AG08396 (cell line): ENCODE measurements around the gene TLCD3B.
"Not testable (repeated sequence)": the region's sequence is repeated elsewhere in the genome, so short reads cannot be mapped to it uniquely, and the experiment has no call there.

ENCODE experiments used
- DNase-seq: peaks from one replicate; pipeline ENCODE4 v3.0.0; 2012; ENCODE audit warnings: low spot score, mixed read lengths

Gene TLCD3B

DNA sequence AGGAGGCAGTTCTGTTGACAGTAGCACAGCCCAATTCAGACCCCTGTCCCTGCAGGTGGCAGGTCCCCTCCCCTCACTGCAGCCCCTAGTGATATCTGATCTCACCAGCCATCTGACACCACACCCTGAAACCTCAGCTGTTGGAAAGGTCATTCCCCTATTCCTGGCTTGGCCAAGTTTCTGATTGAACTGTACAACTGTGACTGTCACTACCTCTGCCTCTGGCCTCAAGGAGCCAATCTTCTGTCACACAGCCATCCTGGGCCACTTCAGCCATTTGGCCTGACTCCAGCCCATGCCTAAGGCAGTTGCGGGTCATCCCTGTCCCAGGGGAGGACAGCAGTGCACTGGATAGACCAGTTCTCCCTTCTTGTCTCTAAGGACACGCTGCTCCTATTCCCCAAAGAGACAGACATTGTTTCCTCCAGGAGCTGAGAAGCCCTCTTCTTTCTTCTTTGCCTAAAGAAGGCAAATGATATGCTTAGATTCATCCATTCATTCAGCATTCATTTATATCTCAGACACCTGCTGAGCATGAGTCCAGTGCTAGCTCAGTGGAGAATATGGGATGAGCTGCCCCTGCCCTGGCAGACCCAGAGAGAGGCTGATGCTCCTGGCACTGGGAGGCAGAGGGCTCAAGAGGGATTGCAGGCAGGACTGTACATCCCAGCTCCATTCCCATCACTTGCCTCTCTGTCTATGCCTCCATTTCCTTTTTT is 29.9 kb upstream of the TLCD3B start:
- DNase-seq: no peak

- no peak for DNase-seq
Measured at GRCh38 chr16:30060346-30060745, 29.3 kb upstream of the TLCD3B start.

DNA sequence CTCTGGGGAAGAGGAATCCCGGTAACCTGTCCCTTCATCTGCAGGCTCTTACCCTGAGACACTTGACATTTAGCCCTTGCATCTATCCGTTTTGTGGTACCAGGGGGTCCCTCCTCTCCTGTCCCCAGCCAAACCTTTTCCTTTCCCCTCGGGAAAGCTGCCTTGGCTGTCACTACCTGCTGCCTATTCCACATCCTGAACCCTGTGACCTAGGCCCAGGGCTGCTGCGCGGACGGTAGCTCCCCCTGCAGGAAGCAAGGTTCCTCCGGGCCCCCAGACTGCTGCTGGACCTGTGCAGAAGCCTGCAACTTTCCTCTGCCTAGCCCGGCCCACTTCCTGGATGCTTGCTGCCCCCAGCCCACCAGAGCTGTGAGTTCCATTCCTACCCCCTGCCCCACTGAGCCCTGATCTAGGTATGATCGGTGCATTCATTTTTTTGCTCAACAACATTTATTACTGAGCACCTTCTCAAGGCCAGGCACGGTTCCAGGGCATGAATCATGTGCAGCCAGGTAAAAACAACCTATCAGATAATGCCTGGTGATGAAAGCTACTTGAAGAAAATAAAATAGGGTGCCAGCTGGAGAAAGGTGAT is 24.0 kb upstream of the TLCD3B start:
- no peak for DNase-seq

GRCh38 chr16:30054451-30054850 is 23.4 kb upstream of the TLCD3B start:
- DNase-seq: no peak

DNA sequence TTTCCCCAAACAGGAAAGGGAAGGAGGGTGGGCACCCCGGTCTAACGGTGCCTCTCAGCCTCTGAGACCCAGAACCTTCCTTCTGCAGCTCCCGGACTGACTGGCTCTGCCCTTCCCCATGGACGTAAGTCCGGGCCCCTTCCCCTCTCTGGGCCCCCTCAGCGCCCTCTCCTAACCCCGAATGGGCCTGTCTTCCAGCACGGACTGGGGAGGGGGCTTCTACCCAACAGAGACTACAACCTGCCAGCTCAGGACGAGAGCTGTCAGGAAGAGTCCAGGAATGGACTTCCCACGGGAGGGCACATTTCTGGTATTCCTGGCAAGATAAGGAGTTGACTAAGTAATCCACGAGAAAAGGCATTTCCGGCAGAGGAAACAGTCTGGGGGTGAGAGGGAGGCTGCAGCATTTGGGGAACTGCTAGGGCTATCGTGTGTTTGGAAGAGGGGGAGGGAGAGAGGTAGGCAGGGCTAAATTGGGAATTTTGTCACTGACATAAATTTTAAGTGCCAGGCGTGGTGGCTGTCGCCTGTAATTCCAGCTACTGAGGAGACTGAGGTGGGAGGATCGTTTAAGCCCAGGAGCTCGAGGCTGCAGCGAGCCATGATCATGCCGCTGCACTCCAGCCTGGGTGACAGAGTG is 22.4 kb upstream of the TLCD3B start:
- DNase-seq: peak; percentile 67

DNA sequence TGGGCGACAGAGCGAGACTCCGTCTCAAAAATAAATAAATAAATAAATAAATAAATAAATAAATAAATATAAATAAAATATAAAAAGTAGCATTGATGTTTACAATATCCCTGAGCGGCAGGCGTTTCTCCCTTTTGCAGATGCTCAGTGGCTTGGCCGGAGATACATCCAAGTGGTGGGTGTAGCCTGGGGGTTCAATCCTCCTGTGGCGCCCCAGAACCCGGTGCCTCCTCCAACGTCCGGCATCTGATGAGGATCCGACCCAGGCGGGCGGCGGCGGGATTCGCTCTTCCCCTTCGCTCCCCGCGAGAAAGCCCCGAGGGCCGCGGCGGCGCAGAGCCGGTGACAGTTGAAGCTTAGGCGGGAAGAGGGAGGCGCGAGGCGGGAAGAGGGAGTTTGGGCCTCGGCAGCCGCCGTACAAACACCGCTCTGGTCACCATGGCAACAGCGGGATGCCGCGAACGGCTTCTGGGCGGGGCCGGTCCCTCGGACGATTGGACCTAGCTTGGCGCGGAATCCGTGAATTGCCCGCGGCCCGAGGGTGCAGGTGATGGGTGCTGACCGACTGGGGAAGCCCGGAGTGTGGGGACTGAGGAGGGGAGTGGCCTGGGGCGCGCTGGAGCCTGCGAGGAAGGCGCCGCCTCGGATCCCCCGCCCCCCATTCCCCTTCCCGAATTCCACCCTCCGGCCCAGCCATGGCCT is 21.8 kb upstream of the TLCD3B start:
- DNase-seq: peak; percentile 95

DNA sequence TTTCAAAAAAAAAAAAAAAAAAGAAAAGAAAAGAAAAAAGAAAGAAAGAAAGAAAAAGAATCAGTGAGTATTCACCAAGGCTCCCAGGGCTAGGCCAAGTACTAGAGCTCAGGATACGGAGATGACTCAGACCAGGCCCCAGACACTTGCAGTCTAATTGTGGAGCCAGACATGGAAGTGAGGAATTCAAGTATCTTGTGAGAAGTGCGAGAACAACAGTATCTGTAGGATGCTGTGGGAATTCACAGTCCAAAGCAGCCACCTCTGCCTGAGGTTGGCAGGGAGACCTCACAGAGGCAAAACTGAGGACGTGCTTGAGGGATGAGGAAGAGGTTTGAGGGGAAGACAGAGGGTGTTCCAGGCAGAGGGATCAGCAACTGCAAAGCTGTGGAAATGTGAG is 20.4 kb upstream of the TLCD3B start:
- peak; percentile 60 for DNase-seq

DNA sequence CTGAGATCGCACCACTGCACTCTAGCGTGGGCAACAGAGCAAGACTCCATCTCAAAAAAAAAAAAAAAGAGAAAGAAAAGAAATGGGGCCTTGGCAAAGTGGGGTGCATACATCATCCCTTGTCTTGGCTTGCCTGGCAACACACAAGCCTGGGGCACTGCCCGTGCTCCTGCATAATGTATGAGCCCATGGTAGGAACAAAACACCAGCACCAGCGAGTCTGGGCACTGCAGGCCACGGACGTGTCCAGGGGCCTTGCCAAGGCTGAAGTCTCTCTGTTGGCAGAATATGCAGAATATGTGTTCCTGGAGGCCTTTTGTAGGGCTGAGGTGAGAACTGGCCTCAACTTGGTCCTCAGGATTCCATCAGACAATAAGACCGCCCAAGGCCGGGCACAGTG is 18.8 kb upstream of the TLCD3B start:
- no peak for DNase-seq

- DNase-seq: no peak
Measured at GRCh38 chr16:30046588-30046987, 15.5 kb upstream of the TLCD3B start.

GRCh38 chr16:30046178-30046577 is 15.1 kb upstream of the TLCD3B start:
- DNase-seq: no peak

DNA sequence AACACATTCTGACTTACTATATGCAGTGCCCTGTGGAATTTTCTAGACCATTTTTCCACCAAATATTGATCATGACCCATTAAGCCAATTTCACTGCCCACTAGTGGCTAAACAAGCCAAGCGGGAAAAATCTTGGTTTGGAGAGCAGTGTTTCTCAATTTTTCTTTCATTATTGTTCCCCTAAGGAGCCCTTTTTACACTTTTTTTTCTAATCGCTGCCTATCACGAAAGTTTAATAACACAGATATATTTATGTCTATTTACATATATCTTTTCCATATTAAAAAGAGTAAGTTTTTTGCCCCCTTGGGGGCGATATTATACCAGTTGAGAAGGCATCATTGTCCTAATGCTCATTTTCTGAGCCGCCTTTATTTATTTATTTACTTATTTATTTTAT is 10.8 kb upstream of the TLCD3B start:
- DNase-seq: no peak

- DNase-seq: not testable (repeated sequence)
Measured at GRCh38 chr16:30040690-30041089, 9.6 kb upstream of the TLCD3B start.

DNA sequence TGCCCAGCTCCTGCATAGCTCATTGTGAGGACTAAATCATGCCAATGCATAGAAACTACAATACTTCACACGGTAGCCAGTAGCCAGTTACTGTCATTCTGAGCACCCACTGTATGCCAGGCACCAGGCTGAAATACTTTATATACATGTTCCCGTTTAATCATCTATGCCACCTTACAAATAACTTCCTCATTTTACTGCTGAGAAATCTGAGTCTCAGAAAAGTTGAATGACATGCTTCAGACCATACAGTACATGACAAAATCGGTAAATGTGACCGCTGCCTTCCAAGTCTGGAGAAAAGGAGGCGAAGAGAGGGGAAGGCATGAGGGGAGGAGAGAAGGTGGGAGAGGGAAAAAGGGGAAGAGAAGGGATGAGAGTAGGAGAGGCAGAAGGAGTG is 9.2 kb upstream of the TLCD3B start:
- DNase-seq: no peak

DNA sequence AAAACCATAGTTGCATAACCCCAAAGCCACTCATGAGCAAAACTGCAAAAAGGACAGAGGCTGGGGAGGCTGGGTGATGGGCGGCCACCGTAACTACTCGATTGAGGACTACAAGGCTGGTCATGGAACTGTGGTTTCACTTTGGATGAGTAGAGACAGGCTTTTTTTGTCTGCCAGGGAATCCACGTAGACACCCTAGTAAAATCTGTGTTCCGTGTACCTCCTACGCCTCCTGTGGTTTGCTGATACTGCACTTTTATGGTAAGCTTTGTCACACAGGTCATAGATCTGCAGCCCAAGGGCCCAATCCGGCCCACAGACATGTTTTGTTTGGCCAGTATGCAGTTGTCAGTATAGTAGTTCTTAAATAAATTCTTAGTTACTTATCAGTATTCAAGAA is 2.2 kb upstream of the TLCD3B start:
- no peak for DNase-seq

DNA sequence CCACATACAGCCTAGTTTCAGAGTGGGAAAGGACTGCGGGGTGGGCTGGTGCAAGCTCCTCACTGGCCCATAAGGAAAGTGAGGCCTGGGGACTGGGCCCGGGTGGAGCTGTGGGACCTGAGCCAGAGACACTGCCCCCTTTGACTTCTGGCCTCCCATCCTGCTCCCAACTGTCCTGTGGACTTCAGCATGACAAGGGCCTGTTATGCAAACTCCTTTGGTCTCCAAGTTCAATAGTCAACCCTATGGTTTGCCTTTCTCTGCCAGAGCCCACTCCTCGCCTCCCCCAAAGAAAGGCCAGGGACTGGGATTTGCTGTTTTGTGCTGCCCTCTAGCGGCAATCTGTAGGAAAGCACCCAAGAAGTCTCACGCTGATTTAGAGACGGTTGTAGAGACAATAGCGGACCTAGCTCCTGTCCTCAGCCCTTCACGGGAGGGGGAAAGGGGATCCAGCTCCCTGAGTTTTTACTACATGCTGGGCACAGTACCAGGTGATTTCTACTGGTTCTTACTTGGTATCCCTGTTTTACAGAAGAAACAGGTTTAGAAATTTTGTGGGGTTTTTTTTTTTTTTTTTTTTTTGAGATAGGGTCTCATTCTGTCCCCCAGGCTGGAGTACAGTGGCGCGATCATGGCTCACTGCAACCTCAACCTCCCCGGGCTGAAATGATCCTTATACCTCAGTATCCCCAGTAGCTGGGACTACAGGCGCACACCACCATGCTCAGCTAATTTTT is 1.2 kb upstream of the TLCD3B start:
- DNase-seq: peak; percentile 75

GRCh38 chr16:30031477-30031918 is 427 bp upstream of the TLCD3B start:
- no peak for DNase-seq

DNA sequence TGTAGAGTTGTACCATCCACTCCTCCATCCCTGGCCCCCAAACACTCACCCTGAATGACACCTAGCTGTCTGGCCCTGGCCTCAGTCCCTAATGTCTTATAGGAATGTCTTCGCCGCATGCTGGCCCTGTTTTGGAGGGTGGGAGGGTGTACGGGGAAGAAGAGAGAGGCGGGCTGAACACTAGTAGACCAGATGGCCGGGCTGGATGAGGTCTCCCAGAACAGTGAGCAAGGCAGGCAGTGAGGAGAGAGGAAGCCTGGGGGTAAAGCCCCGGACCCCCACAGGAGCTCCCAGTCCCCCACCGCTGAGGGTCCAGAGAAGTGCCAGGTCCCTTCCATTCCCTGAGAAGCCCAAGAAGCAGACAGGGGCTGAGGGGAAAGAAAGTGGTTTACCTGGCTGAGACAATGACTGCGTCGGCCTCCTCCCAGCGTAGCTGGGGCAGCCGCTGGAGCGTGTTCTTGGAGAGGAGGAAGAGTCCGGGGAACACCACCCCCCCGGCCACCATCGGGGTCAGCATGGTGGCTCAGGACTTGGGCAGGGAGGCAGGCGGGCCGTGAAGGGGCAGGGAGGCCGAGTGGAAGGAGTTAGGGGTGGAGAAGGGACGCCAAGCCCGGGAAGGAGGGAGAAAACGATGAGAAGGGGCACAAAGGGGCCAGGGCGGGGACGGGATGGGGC is 923 bp downstream of the TLCD3B start:
- no peak for DNase-seq

DNA sequence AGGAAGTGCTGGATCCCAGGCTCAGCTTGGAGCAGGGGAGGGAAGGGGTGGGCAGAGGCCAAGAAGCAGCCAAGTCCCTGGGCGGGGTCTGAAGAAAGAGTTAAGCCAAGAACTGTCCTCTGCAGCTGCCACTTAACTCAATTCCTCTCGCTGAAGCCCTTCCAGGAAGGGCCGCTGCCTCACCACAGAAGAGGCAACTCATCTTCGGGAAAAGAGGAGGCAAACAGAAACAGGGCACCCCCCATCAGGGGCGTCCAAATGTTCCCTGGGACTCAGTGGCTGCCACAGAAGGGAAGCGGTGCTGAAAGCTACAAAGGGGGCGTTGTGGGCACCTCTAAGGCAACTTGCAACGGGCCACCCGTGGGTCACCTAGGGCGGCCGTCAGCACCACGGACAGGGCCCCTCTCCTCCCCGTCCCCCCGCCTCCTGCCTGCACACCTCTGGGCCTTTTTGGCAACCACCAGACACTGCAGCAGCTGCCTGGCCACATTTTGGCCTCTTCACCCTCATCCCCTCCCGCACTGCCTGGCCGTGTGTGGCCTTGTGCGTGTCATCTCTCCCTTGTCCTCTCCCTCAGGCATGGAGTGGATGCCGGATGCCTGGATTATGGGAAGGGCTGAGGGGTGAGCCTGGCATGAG is 2.5 kb downstream of the TLCD3B start:
- DNase-seq: no peak

- DNase-seq: no peak
Measured at GRCh38 chr16:30027588-30028437, 3.3 kb downstream of the TLCD3B start.

GRCh38 chr16:30026449-30026848 is 4.6 kb downstream of the TLCD3B start:
- DNase-seq: no peak
